ENCODE data around the gene CHST9. TPM values are rescaled to one million over a fixed set of nuclear protein-coding genes. Genes with fewer than 3 reads are reported as not detected.

Gene CHST9
- total RNA-seq, 1 experiment from 2014 or later = 3.5 TPM

GRCh38 chr18:26978812-26979341, 206.2 kb downstream of the CHST9 start:
- peaks cover 3 to 6% of the 10 kb centered on the region in 2 experiments; a peak in 1 of 4 replicates for H3K4me1 Mint-ChIP-seq

More at GRCh38 chr18:26978812-26979341, 206.2 kb downstream of the CHST9 start:
- no peak overlapping the region for H2BK15ac ChIP-seq (ENCODE audit: low read depth, low read length)
- TF ChIP-seq CTCF (conservative IDR thresholded peaks at IDR 0.05) = no peak
- H3K4me2 ChIP-seq (ENCODE audit: insufficient read depth, insufficient read length, low read length) = no peak overlapping the region
- no peak overlapping the region for H2BK12ac ChIP-seq (ENCODE audit: insufficient read length, low read depth, low read length)
- H3K9me3 ChIP-seq (ENCODE audit: control insufficient read depth, low read depth, low read length) = no peaks in the 10 kb centered on the region
- H2BK120ac ChIP-seq (ENCODE audit: low read depth, low read length, poor library complexity, severe bottlenecking) = no peak overlapping the region
- Mint-ChIP-seq H3K9me3 (no peaks in the 10 kb centered on the region), H3K36me3 (ENCODE audit: insufficient read depth in 1 of 3, low read depth in 3 of 3) (no peaks in the 10 kb centered on the region), H3K27me3 (ENCODE audit: low read depth) (no peaks in the 10 kb centered on the region), H3K4me3 (no peak overlapping the region), H3K27ac (no peak overlapping the region)
- H3K9ac ChIP-seq (ENCODE audit: extremely low read depth, insufficient read length, low read length) = no peak overlapping the region
- H3K27ac ChIP-seq (ENCODE audit: insufficient read length, low read depth, low read length) = no peak overlapping the region
- no peak overlapping the region for H3T11ph ChIP-seq (ENCODE audit: low read length)
- H3K14ac ChIP-seq (ENCODE audit: insufficient read depth, low read length) = no peak overlapping the region
- H3K23me2 ChIP-seq (ENCODE audit: insufficient read length, low read depth, low read length, poor library complexity, severe bottlenecking) = no peaks in the 10 kb centered on the region
- no CpG with 5 or more reads among the region's 4 CpGs for WGBS (ENCODE audit: extremely low coverage, insufficient read length, low lambda C conversion rate)
- no peak overlapping the region for H3K18ac ChIP-seq (ENCODE audit: insufficient read length, low read depth, low read length)
- no peaks in the 10 kb centered on the region for H3K79me1 ChIP-seq (ENCODE audit: insufficient read depth, low read depth, low read length, poor library complexity, severe bottlenecking)
- no peak overlapping the region for H3K56ac ChIP-seq (ENCODE audit: insufficient read length, low read depth, low read length)
- H4K5ac ChIP-seq (ENCODE audit: insufficient read length, low read depth, low read length) = no peak overlapping the region
- H2AFZ ChIP-seq (ENCODE audit: low read length) = no peak overlapping the region
- H3K79me2 ChIP-seq (ENCODE audit: insufficient read depth, low read length) = no peaks in the 10 kb centered on the region
- no peak overlapping the region for H3K23ac ChIP-seq (ENCODE audit: insufficient read length, low read depth, low read length)
- no peak overlapping the region for H4K8ac ChIP-seq (replicated peaks; ENCODE audit: insufficient read length, low read depth, low read length)
- H3K27me3 ChIP-seq (ENCODE audit: insufficient read depth, low read length) = no peaks in the 10 kb centered on the region
- H4K20me1 ChIP-seq (ENCODE audit: control insufficient read depth, insufficient read depth, insufficient read length) = no peaks in the 10 kb centered on the region
- H2AK5ac ChIP-seq (ENCODE audit: insufficient read length, low read length) = no peak overlapping the region
- H3K4me1 ChIP-seq (ENCODE audit: insufficient read depth, low read length) = peaks cover 3% of the 10 kb centered on the region; the same call in 1 of the 2 replicates
- no peak overlapping the region for H3K4ac ChIP-seq (ENCODE audit: low read depth, low read length)
- no peak overlapping the region for H2BK20ac ChIP-seq (ENCODE audit: low read depth, low read length, poor library complexity, severe bottlenecking)
- no peak for DNase-seq
- no peak overlapping the region for H2BK5ac ChIP-seq (ENCODE audit: insufficient read length, low read length)
- H4K91ac ChIP-seq (ENCODE audit: insufficient read length, low read depth, low read length) = no peak overlapping the region

All from H9 (cell line).